ENCODE measurements around the gene RAB7B.

Gene RAB7B

GRCh38 chr1:206039046-206039973 lies 36.1 kb upstream of the RAB7B start:
- Histone ChIP-seq H3K27me3 (ENCODE audit: control insufficient read depth, insufficient read depth, low read length) (no peaks in the 10 kb centered on the region; the same call in 1 of the 2 replicates), H3K4me3 (ENCODE audit: low read depth, low read length) (no peak overlapping the region), H3K9me3 (ENCODE audit: control insufficient read depth, insufficient read depth, low read length) (no peaks in the 10 kb centered on the region), H3K9ac (ENCODE audit: low read depth, low read length) (no peak overlapping the region), H3K27ac (ENCODE audit: low read depth, low read length) (no peak overlapping the region), H3K4me1 (ENCODE audit: control insufficient read depth, insufficient read depth, low read length) (peaks cover 17% of the 10 kb centered on the region), H3K36me3 (ENCODE audit: control insufficient read depth, insufficient read depth, low read length) (no peaks in the 10 kb centered on the region)

GRCh38 chr1:206037581-206037980 lies 34.4 kb upstream of the RAB7B start:
- H3K4me3 ChIP-seq (ENCODE audit: low read depth, low read length), result no peak overlapping the region
- H3K27me3 ChIP-seq (ENCODE audit: control insufficient read depth, insufficient read depth, low read length), result no peaks in the 10 kb centered on the region; the same call in 1 of the 2 replicates
- no peak overlapping the region for H3K9ac ChIP-seq (ENCODE audit: low read depth, low read length)
- H3K4me1 ChIP-seq (ENCODE audit: control insufficient read depth, insufficient read depth, low read length), result peaks cover 17% of the 10 kb centered on the region
- H3K9me3 ChIP-seq (ENCODE audit: control insufficient read depth, insufficient read depth, low read length), result no peaks in the 10 kb centered on the region
- no peak overlapping the region for H3K27ac ChIP-seq (ENCODE audit: low read depth, low read length)
- no peaks in the 10 kb centered on the region for H3K36me3 ChIP-seq (ENCODE audit: control insufficient read depth, insufficient read depth, low read length)

GRCh38 chr1:206036663-206037455 lies 33.7 kb upstream of the RAB7B start:
- Histone ChIP-seq H3K36me3 (ENCODE audit: control insufficient read depth, insufficient read depth, low read length) (no peaks in the 10 kb centered on the region), H3K27me3 (ENCODE audit: control insufficient read depth, insufficient read depth, low read length) (no peaks in the 10 kb centered on the region; the same call in 1 of the 2 replicates), H3K4me1 (ENCODE audit: control insufficient read depth, insufficient read depth, low read length) (peaks cover 17% of the 10 kb centered on the region), H3K9ac (ENCODE audit: low read depth, low read length) (no peak overlapping the region), H3K9me3 (ENCODE audit: control insufficient read depth, insufficient read depth, low read length) (no peaks in the 10 kb centered on the region), H3K4me3 (ENCODE audit: low read depth, low read length) (no peak overlapping the region), H3K27ac (ENCODE audit: low read depth, low read length) (no peak overlapping the region)

- Histone ChIP-seq H3K4me1 (ENCODE audit: control insufficient read depth, insufficient read depth, low read length) (peaks cover 13% of the 10 kb centered on the region), H3K27me3 (ENCODE audit: control insufficient read depth, insufficient read depth, low read length) (no peaks in the 10 kb centered on the region), H3K4me3 (ENCODE audit: low read depth, low read length) (no peak overlapping the region), H3K27ac (ENCODE audit: low read depth, low read length) (no peak overlapping the region), H3K9me3 (ENCODE audit: control insufficient read depth, insufficient read depth, low read length) (no peaks in the 10 kb centered on the region), H3K9ac (ENCODE audit: low read depth, low read length) (no peak overlapping the region), H3K36me3 (ENCODE audit: control insufficient read depth, insufficient read depth, low read length) (no peaks in the 10 kb centered on the region)
Observed at GRCh38 chr1:206035027-206035426, 31.8 kb upstream of the RAB7B start.

GRCh38 chr1:206032380-206033140 lies 29.4 kb upstream of the RAB7B start:
- no peaks in the 10 kb centered on the region for H3K27me3 ChIP-seq (ENCODE audit: control insufficient read depth, insufficient read depth, low read length)
- H3K4me1 ChIP-seq (ENCODE audit: control insufficient read depth, insufficient read depth, low read length), result peaks cover 4% of the 10 kb centered on the region
- no peaks in the 10 kb centered on the region for H3K9me3 ChIP-seq (ENCODE audit: control insufficient read depth, insufficient read depth, low read length)
- H3K36me3 ChIP-seq (ENCODE audit: control insufficient read depth, insufficient read depth, low read length), result no peaks in the 10 kb centered on the region
- H3K27ac ChIP-seq (ENCODE audit: low read depth, low read length), result no peak overlapping the region
- no peak overlapping the region for H3K9ac ChIP-seq (ENCODE audit: low read depth, low read length)
- no peak overlapping the region for H3K4me3 ChIP-seq (ENCODE audit: low read depth, low read length)

GRCh38 chr1:206030714-206031113 lies 27.5 kb upstream of the RAB7B start:
- H3K27me3 ChIP-seq (ENCODE audit: control insufficient read depth, insufficient read depth, low read length), result no peaks in the 10 kb centered on the region
- H3K4me3 ChIP-seq (ENCODE audit: low read depth, low read length), result no peak overlapping the region
- peaks cover 4% of the 10 kb centered on the region for H3K4me1 ChIP-seq (ENCODE audit: control insufficient read depth, insufficient read depth, low read length)
- no peak overlapping the region for H3K9ac ChIP-seq (ENCODE audit: low read depth, low read length)
- no peaks in the 10 kb centered on the region for H3K9me3 ChIP-seq (ENCODE audit: control insufficient read depth, insufficient read depth, low read length)
- H3K27ac ChIP-seq (ENCODE audit: low read depth, low read length), result no peak overlapping the region
- H3K36me3 ChIP-seq (ENCODE audit: control insufficient read depth, insufficient read depth, low read length), result no peaks in the 10 kb centered on the region

- Histone ChIP-seq H3K9ac (ENCODE audit: low read depth, low read length) (no peak overlapping the region), H3K9me3 (ENCODE audit: control insufficient read depth, insufficient read depth, low read length) (no peaks in the 10 kb centered on the region), H3K36me3 (ENCODE audit: control insufficient read depth, insufficient read depth, low read length) (no peaks in the 10 kb centered on the region), H3K4me3 (ENCODE audit: low read depth, low read length) (no peak overlapping the region), H3K4me1 (ENCODE audit: control insufficient read depth, insufficient read depth, low read length) (peaks cover 4% of the 10 kb centered on the region), H3K27ac (ENCODE audit: low read depth, low read length) (no peak overlapping the region), H3K27me3 (ENCODE audit: control insufficient read depth, insufficient read depth, low read length) (no peaks in the 10 kb centered on the region)
Observed at GRCh38 chr1:206030191-206030590, 27.0 kb upstream of the RAB7B start.

- Histone ChIP-seq H3K27ac (ENCODE audit: low read depth, low read length) (no peak overlapping the region), H3K4me3 (ENCODE audit: low read depth, low read length) (no peak overlapping the region), H3K4me1 (ENCODE audit: control insufficient read depth, insufficient read depth, low read length) (peaks cover 4% of the 10 kb centered on the region), H3K36me3 (ENCODE audit: control insufficient read depth, insufficient read depth, low read length) (no peaks in the 10 kb centered on the region), H3K27me3 (ENCODE audit: control insufficient read depth, insufficient read depth, low read length) (no peaks in the 10 kb centered on the region), H3K9ac (ENCODE audit: low read depth, low read length) (no peak overlapping the region), H3K9me3 (ENCODE audit: control insufficient read depth, insufficient read depth, low read length) (no peaks in the 10 kb centered on the region)
Observed at GRCh38 chr1:206029484-206029883, 26.3 kb upstream of the RAB7B start.

GRCh38 chr1:206025283-206025820 lies 22.2 kb upstream of the RAB7B start:
- Histone ChIP-seq H3K9me3 (ENCODE audit: control insufficient read depth, insufficient read depth, low read length) (no peaks in the 10 kb centered on the region), H3K27me3 (ENCODE audit: control insufficient read depth, insufficient read depth, low read length) (no peaks in the 10 kb centered on the region), H3K36me3 (ENCODE audit: control insufficient read depth, insufficient read depth, low read length) (no peaks in the 10 kb centered on the region), H3K4me3 (ENCODE audit: low read depth, low read length) (no peak overlapping the region), H3K4me1 (ENCODE audit: control insufficient read depth, insufficient read depth, low read length) (no peaks in the 10 kb centered on the region), H3K9ac (ENCODE audit: low read depth, low read length) (no peak overlapping the region), H3K27ac (ENCODE audit: low read depth, low read length) (no peak overlapping the region)

GRCh38 chr1:206023695-206024094 lies 20.5 kb upstream of the RAB7B start, which contains the start of gene CTSE:
Gene CTSE (minus strand): TSS chr1:206023895. CDS start chr1:206023791, 104 bp downstream.
- H3K36me3 ChIP-seq (ENCODE audit: control insufficient read depth, insufficient read depth, low read length), result no peaks in the 10 kb centered on the region
- no peak within 1 kb of the TSS for H3K9ac ChIP-seq (ENCODE audit: low read depth, low read length)
- no peaks in the 10 kb centered on the region for H3K9me3 ChIP-seq (ENCODE audit: control insufficient read depth, insufficient read depth, low read length)
- no peak within 1 kb of the TSS for H3K4me3 ChIP-seq (ENCODE audit: low read depth, low read length)
- peaks cover 6% of the 10 kb centered on the region for H3K4me1 ChIP-seq (ENCODE audit: control insufficient read depth, insufficient read depth, low read length)
- H3K27ac ChIP-seq (ENCODE audit: low read depth, low read length), result no peak within 1 kb of the TSS
- no peaks in the 10 kb centered on the region for H3K27me3 ChIP-seq (ENCODE audit: control insufficient read depth, insufficient read depth, low read length)

Data from HUES48 (cell line).